LoVo (cell line): Measurements from ENCODE around the gene GPR22.

Experiments used
- DNase-seq: peaks from one replicate; pipeline ENCODE4 v3.0.0-alpha.2; 2016; ENCODE audit warnings: low spot score

Gene GPR22

GRCh38 chr7:107479303-107479702, 9.4 kb downstream of the GPR22 start:
- DNase-seq, result no peak

GRCh38 chr7:107480932-107481331, 11.1 kb downstream of the GPR22 start:
- DNase-seq, result no peak

GRCh38 chr7:107482571-107482970, 12.7 kb downstream of the GPR22 start:
- no peak for DNase-seq

- DNase-seq, result no peak
These were observed 16.2 kb downstream of the GPR22 start for GRCh38 chr7:107486041-107486440.

GRCh38 chr7:107492875-107493274, 23.0 kb downstream of the GPR22 start:
- no peak for DNase-seq

GRCh38 chr7:107494315-107494751, 24.5 kb downstream of the GPR22 start:
- peak; percentile 62 for DNase-seq

GRCh38 chr7:107494884-107495283, 25.0 kb downstream of the GPR22 start:
- DNase-seq, result no peak

GRCh38 chr7:107495516-107495915, 25.7 kb downstream of the GPR22 start:
- no peak for DNase-seq

GRCh38 chr7:107499731-107500130, 29.9 kb downstream of the GPR22 start:
- DNase-seq, result no peak

GRCh38 chr7:107501593-107501992, 31.7 kb downstream of the GPR22 start:
- DNase-seq, result peak; percentile 10

GRCh38 chr7:107502154-107502553, 32.3 kb downstream of the GPR22 start:
- DNase-seq, result no peak

- DNase-seq, result no peak
These were observed 32.9 kb downstream of the GPR22 start for GRCh38 chr7:107502797-107503196.

- DNase-seq, result no peak
These were observed 33.8 kb downstream of the GPR22 start for GRCh38 chr7:107503687-107504086.

GRCh38 chr7:107505362-107505761, 35.5 kb downstream of the GPR22 start:
- no peak for DNase-seq

GRCh38 chr7:107505997-107506673, 36.3 kb downstream of the GPR22 start:
- peak; percentile 68 for DNase-seq

- DNase-seq, result peak; percentile 83
These were observed 37.0 kb downstream of the GPR22 start for GRCh38 chr7:107506674-107507339.
